Endothelial cell of umbilical vein (primary cell): ENCODE measurements around the gene ATP6V0E2. TPM values are rescaled to one million over a fixed set of nuclear protein-coding genes. Genes with fewer than 3 reads are reported as not detected.

Experiments
- BruUV-seq: library from RNA; stranded (reverse); fragments of 400-500 nt; replicated peaks from 2 replicates; lab custom pipeline; 2021; lab: Mats Ljungman, UMichigan
- CTCF ChIA-PET: fragments of 300-600, 350-600 bp; sonication (Branson Sonifier 250); formaldehyde crosslinking; loops from one replicate; lab custom pipeline; 2021; ENCODE audit warnings: antibody characterized with exemption, inconsistent platforms; lab: Charles Lee
- POLR2A ChIA-PET: fragments of 300-600, 350-600 bp; sonication (Branson Sonifier 250); formaldehyde crosslinking; loops from one replicate; lab custom pipeline; 2021; ENCODE audit warnings: antibody characterized with exemption, inconsistent platforms; lab: Charles Lee
- DNase-seq: peaks from one replicate; pipeline ENCODE4 v3.0.0-alpha.2; 2011; ENCODE audit warnings: low read depth, low spot score
- FAIRE-seq: peaks from 2 replicates; lab custom pipeline; 2011; peaks lifted over from hg19 to GRCh38; lab: Jason Lieb, UNC
- H2AFZ ChIP-seq: 2 replicates; pipeline ENCODE4 v1.6.0; 2012; ENCODE audit warnings: low read depth, low read length, control low read depth, inconsistent platforms
- H3K27ac ChIP-seq: 2 replicates; pipeline ENCODE4 v1.5.1; 2011; ENCODE audit warnings: low read depth, mild to moderate bottlenecking, control low read depth, low read length, moderate library complexity; ENCODE audit not compliant: insufficient read depth
- H3K27me3 ChIP-seq, 2 experiments: 2 replicates each; pipeline versions ENCODE4 v1.6.0 to v1.6.1; 2011; ENCODE audit warnings: low read length in 2 of 2, mixed read lengths in 1 of 2; ENCODE audit not compliant: control insufficient read depth in 2 of 2, insufficient read depth in 2 of 2
- H3K36me3 ChIP-seq, 2 experiments: 2 replicates in 1 of 2; 3 replicates in 1 of 2; pipeline ENCODE4 v1.5.1; 2011; ENCODE audit warnings: low read length in 2 of 2, mild to moderate bottlenecking in 1 of 2, moderate library complexity in 1 of 2; ENCODE audit not compliant: control insufficient read depth in 2 of 2, insufficient read depth in 2 of 2; ENCODE audit errors: extremely low read depth in 1 of 2
- H3K4me1 ChIP-seq: 3 replicates; pipeline ENCODE4 v1.5.1; 2011; ENCODE audit warnings: mild to moderate bottlenecking, low read length; ENCODE audit not compliant: control insufficient read depth, insufficient read depth; ENCODE audit errors: extremely low read depth
- H3K4me2 ChIP-seq: 2 replicates; pipeline ENCODE4 v1.6.1; 2011; ENCODE audit warnings: low read length, control low read depth, mixed read lengths; ENCODE audit not compliant: insufficient read depth
- H3K4me3 ChIP-seq, 3 experiments: fragments of 200-600 bp in 1 of 3; sonication (generic), shearing (Covaris generic) in 1 of 3; replicated peaks in 1 of 3; 2 replicates each; pipeline ENCODE4 v1.5.1; 2011 to 2016; ENCODE audit warnings: control low read depth in 3 of 3, low read length in 3 of 3, mild to moderate bottlenecking in 2 of 3, inconsistent platforms in 1 of 3, low read depth in 1 of 3, moderate library complexity in 1 of 3; ENCODE audit not compliant: insufficient read depth in 1 of 3
- H3K79me2 ChIP-seq: 2 replicates; pipeline ENCODE4 v1.6.0; 2012; ENCODE audit warnings: low read length, inconsistent platforms; ENCODE audit not compliant: control insufficient read depth, insufficient read depth
- H3K9ac ChIP-seq: replicated peaks from 2 replicates; pipeline ENCODE3; 2011; ENCODE audit warnings: low read length, control low read depth; ENCODE audit not compliant: insufficient read depth; ENCODE audit errors: extremely low read depth
- H3K9me1 ChIP-seq: replicated peaks from 3 replicates; pipeline ENCODE4 v1.6.0; 2011; ENCODE audit warnings: mild to moderate bottlenecking, low read length; ENCODE audit not compliant: control insufficient read depth, insufficient read depth; ENCODE audit errors: extremely low read depth
- H3K9me3 ChIP-seq: replicated peaks from 2 replicates; pipeline ENCODE4 v1.5.1; 2012; ENCODE audit warnings: low read length, inconsistent platforms; ENCODE audit not compliant: control insufficient read depth, insufficient read depth
- H4K20me1 ChIP-seq: replicated peaks from 2 replicates; pipeline ENCODE3; 2011; ENCODE audit warnings: mild to moderate bottlenecking, low read length; ENCODE audit not compliant: control insufficient read depth, insufficient read depth; ENCODE audit errors: extremely low read depth
- CTCF ChIP-seq, 2 donors: IDR thresholded peaks; 1 replicate in 1 of 2; 2 replicates in 1 of 2; pipeline ENCODE4 v1.5.1; 2011; ENCODE audit warnings: low read length in 2 of 2, mild to moderate bottlenecking in 2 of 2, moderate library complexity in 2 of 2, control low read depth in 1 of 2, inconsistent platforms in 1 of 2, low read depth in 1 of 2; ENCODE audit not compliant: insufficient read depth in 1 of 2; ENCODE audit errors: extremely low read depth in 1 of 2
- EZH2 ChIP-seq: IDR thresholded peaks from 2 replicates; pipeline ENCODE4 v1.6.1; 2012; ENCODE audit warnings: borderline replicate concordance, low read depth, mild to moderate bottlenecking, moderate library complexity, low read length, inconsistent platforms; ENCODE audit not compliant: severe bottlenecking
- FOS ChIP-seq: IDR thresholded peaks from 2 replicates; pipeline ENCODE4 v1.6.1; 2011; ENCODE audit warnings: mild to moderate bottlenecking, low read length, moderate library complexity, borderline replicate concordance; ENCODE audit not compliant: insufficient read depth
- GATA2 ChIP-seq: IDR thresholded peaks from 2 replicates; pipeline ENCODE4 v1.7.0; 2011; ENCODE audit warnings: low read depth, mild to moderate bottlenecking, moderate library complexity, mixed read lengths, low read length; ENCODE audit not compliant: insufficient read length, insufficient read depth
- JUN ChIP-seq: IDR thresholded peaks from 2 replicates; pipeline ENCODE4 v1.6.1; 2011; ENCODE audit warnings: borderline replicate concordance, low read depth; ENCODE audit not compliant: insufficient read length, insufficient read depth
- MAX ChIP-seq: IDR thresholded peaks from 2 replicates; pipeline ENCODE4 v1.6.1; 2011; ENCODE audit not compliant: insufficient read depth, insufficient read length
- MYC ChIP-seq: IDR thresholded peaks from one replicate; pipeline ENCODE4 v1.6.1; 2011; ENCODE audit warnings: mild to moderate bottlenecking, low read depth, low read length
- POLR2A ChIP-seq: IDR thresholded peaks from 2 replicates; pipeline ENCODE4 v1.6.1; 2012; ENCODE audit warnings: low read depth, mild to moderate bottlenecking, control low read depth, low read length
- POLR2AphosphoS5 ChIP-seq: IDR thresholded peaks from 2 replicates; pipeline ENCODE4 v1.6.1; 2012; ENCODE audit warnings: low read depth, mild to moderate bottlenecking, control low read depth, low read length, moderate library complexity; ENCODE audit not compliant: insufficient read depth
- dilution Hi-C: fragments of 300-500 bp; cut with MboI; formaldehyde crosslinking; loops from one replicate; pipeline ENCODE4 v1.15.0; 2019; ENCODE audit warnings: low sequenced_read_pairs; ENCODE audit not compliant: extremely low pct_ligation_motif_present
- intact Hi-C: fragments of 100-400 bp; cut with micrococcal nuclease; formaldehyde crosslinking; loops from one replicate; pipeline ENCODE4 v1.10.0; 2022
- polyA plus RNA-seq, 4 experiments: library from polyadenylated mRNA; depleted of rRNA in 3 of 4; stranded (reverse) in 3 of 4; unstranded in 1 of 4; fragments of >200 nt; gene quantifications; 2 replicates each; pipeline versions ENCODE4 v1.2.1 to v1.2.3, GENCODE V29; 2011 to 2012; ENCODE audit warnings: missing spikeins in 1 of 4
- total RNA-seq: library from RNA; stranded (reverse); gene quantifications from 2 replicates; pipeline ENCODE4 v1.2.3, GENCODE V29; 2021

The ATP6V0E2 gene
- total and polyA plus RNA-seq, 2 donors (not counting 3 experiments of a cell fraction or from before 2014, with no cell fraction given): 27.8 to 36.8 TPM

- BruUV-seq: no TSS peak
- Histone ChIP-seq H3K27me3 (no peaks in the 10 kb centered on the region), H3K9me3 (no peaks in the 10 kb centered on the region), H3K4me2 (no peak overlapping the region), H3K36me3 (no peaks in the 10 kb centered on the region), H3K9me1 (no peaks in the 10 kb centered on the region), H3K79me2 (no peaks in the 10 kb centered on the region), H3K4me1 (peaks cover 17% of the 10 kb centered on the region), H3K27ac (no peak overlapping the region), H2AFZ (no peak overlapping the region), H3K9ac (no peak overlapping the region), H3K4me3 (no peak overlapping the region), H4K20me1 (no peaks in the 10 kb centered on the region)
- no peak for FAIRE-seq
- TF ChIP-seq GATA2 (no peak), JUN (no peak), EZH2 (no peak), POLR2AphosphoS5 (no peak), FOS (no peak), MYC (no peak), POLR2A (no peak), MAX (no peak)
- CTCF ChIA-PET: no interaction called here
- POLR2A ChIA-PET: no interaction called here
- DNase-seq: no peak
- dilution Hi-C loops: no loop called here
- intact Hi-C loops: loop anchor here (5.0 kb wide), 1 partner anchor 93 kb away; no protein-coding TSS in a partner anchor
Observed at GRCh38 chr7:149869867-149870266, 3.9 kb upstream of the ATP6V0E2 start.

- POLR2A ChIA-PET: no interaction called here
- no peaks in the 10 kb centered on the region for H3K79me2 ChIP-seq
- FAIRE-seq: no peak
- H3K36me3 ChIP-seq: no peaks in the 10 kb centered on the region
- CTCF ChIA-PET: no interaction called here
- no peak overlapping the region for H3K4me3 ChIP-seq
- no peaks in the 10 kb centered on the region for H3K9me1 ChIP-seq
- no peak for TF ChIP-seq EZH2
- TF ChIP-seq MAX: no peak
- no peak for TF ChIP-seq JUN
- TF ChIP-seq GATA2: no peak
- TF ChIP-seq POLR2A: no peak
- no peak for TF ChIP-seq MYC
- TF ChIP-seq FOS: no peak
- TF ChIP-seq CTCF (IDR thresholded peaks at IDR 0.05; ENCODE audit: extremely low read depth in 1 of 2, insufficient read depth in 1 of 2, low read depth in 1 of 2, low read length in 2 of 2): no peak
- no peak for TF ChIP-seq POLR2AphosphoS5
- H3K9me3 ChIP-seq: no peaks in the 10 kb centered on the region
- no peak for DNase-seq
- no peak overlapping the region for H3K27ac ChIP-seq
- dilution Hi-C loops: no loop called here
- H3K9ac ChIP-seq: no peak overlapping the region
- H3K4me1 ChIP-seq: peaks cover 17% of the 10 kb centered on the region
- no peaks in the 10 kb centered on the region for H4K20me1 ChIP-seq
- no peak overlapping the region for H3K4me2 ChIP-seq
- no TSS peak for BruUV-seq
- intact Hi-C loops: loop anchor here (5.0 kb wide), 1 partner anchor 93 kb away; no protein-coding TSS in a partner anchor
- H2AFZ ChIP-seq: no peak overlapping the region
- no peaks in the 10 kb centered on the region for H3K27me3 ChIP-seq
Observed at GRCh38 chr7:149870274-149870673, 3.5 kb upstream of the ATP6V0E2 start.
